ENCODE measurements around the gene TTLL13. TPM values are rescaled to one million over a fixed set of nuclear protein-coding genes. Genes with fewer than 3 reads are reported as not detected.

The TTLL13 gene
- total and polyA plus RNA-seq, 9 of the 15 experiments (the other 6 are each of a cell fraction or from before 2014, with no cell fraction given) = 0.05 to 0.24 (median 0.11) TPM; not detected in 1

DNA sequence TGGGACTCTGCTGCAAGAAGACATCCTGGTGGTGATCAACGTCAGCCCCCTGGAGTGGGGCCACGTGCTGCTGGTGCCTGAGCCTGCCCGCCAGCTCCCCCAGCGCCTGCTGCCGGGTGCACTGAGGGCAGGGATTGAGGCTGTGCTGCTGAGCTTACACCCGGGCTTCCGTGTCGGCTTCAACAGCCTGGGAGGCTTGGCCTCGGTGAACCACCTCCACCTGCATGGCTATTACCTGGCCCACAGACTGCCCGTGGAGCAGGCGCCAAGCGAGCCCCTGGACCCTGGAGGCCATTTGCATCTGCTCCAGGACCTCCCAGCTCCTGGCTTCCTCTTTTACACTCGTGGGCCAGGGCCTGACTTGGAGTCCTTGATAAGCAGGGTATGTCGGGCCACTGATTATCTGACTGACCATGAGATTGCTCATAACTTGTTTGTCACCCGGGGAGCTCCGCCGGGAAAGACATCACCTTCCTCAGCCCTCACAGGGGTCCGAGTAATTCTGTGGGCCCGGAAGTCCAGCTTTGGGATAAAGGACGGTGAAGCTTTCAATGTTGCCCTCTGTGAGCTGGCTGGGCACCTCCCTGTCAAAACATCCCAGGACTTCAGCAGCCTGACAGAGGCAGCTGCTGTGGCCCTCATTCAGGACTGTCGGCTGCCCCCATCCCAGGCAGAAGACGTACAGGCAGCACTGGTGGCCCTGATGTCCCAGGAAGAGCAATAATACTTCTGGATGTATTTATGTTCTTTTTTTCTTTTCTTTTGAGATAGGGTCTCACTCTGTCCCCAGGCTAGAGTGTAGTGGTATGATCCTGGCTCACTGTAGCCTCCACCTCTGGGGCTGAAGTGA is 7.8 kb upstream of the TTLL13 start (continued):
- TF ChIP-seq, protein P1, sequence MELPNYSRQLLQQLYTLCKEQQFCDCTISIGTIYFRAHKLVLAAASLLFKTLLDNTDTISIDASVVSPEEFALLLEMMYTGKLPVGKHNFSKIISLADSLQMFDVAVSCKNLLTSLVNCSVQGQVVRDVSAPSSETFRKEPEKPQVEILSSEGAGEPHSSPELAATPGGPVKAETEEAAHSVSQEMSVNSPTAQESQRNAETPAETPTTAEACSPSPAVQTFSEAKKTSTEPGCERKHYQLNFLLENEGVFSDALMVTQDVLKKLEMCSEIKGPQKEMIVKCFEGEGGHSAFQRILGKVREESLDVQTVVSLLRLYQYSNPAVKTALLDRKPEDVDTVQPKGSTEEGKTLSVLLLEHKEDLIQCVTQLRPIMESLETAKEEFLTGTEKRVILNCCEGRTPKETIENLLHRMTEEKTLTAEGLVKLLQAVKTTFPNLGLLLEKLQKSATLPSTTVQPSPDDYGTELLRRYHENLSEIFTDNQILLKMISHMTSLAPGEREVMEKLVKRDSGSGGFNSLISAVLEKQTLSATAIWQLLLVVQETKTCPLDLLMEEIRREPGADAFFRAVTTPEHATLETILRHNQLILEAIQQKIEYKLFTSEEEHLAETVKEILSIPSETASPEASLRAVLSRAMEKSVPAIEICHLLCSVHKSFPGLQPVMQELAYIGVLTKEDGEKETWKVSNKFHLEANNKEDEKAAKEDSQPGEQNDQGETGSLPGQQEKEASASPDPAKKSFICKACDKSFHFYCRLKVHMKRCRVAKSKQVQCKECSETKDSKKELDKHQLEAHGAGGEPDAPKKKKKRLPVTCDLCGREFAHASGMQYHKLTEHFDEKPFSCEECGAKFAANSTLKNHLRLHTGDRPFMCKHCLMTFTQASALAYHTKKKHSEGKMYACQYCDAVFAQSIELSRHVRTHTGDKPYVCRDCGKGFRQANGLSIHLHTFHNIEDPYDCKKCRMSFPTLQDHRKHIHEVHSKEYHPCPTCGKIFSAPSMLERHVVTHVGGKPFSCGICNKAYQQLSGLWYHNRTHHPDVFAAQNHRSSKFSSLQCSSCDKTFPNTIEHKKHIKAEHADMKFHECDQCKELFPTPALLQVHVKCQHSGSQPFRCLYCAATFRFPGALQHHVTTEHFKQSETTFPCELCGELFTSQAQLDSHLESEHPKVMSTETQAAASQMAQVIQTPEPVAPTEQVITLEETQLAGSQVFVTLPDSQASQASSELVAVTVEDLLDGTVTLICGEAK (IDR thresholded peaks at IDR 0.05) = no peak
- TF ChIP-seq, protein P1 (CRISPR knock-in tag; IDR thresholded peaks at IDR 0.05) = no peak
- TF ChIP-seq GABPB1 (CRISPR knock-in tag; IDR thresholded peaks at IDR 0.05) (peak; percentile 48; the same call in 1 of the 2 replicates), SPI1 (IDR thresholded peaks at IDR 0.05; ENCODE audit: borderline replicate concordance, low read depth, low read length) (peak; percentile 98), NR2C1 (IDR thresholded peaks at IDR 0.05) (no peak), NR2C1 (tag; IDR thresholded peaks at IDR 0.05) (no peak), JUN (IDR thresholded peaks at IDR 0.05; ENCODE audit: borderline replicate concordance, low read depth, low read length) (0 out of 2 replicates have a peak, but pooled peaks have one; percentile 21), JUN (CRISPR knock-in tag; IDR thresholded peaks at IDR 0.05; ENCODE audit: borderline replicate concordance) (no peak), SOX6 (IDR thresholded peaks at IDR 0.05) (peak; percentile 37; the same call in 1 of the 2 replicates)
- TF ChIP-seq, protein P2, sequence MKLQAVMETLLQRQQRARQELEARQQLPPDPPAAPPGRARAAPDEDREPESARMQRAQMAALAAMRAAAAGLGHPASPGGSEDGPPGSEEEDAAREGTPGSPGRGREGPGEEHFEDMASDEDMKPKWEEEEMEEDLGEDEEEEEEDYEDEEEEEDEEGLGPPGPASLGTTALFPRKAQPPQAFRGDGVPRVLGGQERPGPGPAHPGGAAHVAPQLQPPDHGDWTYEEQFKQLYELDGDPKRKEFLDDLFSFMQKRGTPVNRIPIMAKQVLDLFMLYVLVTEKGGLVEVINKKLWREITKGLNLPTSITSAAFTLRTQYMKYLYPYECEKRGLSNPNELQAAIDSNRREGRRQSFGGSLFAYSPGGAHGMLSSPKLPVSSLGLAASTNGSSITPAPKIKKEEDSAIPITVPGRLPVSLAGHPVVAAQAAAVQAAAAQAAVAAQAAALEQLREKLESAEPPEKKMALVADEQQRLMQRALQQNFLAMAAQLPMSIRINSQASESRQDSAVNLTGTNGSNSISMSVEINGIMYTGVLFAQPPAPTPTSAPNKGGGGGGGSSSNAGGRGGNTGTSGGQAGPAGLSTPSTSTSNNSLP (IDR thresholded peaks at IDR 0.05; ENCODE audit: borderline replicate concordance, low read depth, low read length) = no peak
- TF ChIP-seq, protein P3, sequence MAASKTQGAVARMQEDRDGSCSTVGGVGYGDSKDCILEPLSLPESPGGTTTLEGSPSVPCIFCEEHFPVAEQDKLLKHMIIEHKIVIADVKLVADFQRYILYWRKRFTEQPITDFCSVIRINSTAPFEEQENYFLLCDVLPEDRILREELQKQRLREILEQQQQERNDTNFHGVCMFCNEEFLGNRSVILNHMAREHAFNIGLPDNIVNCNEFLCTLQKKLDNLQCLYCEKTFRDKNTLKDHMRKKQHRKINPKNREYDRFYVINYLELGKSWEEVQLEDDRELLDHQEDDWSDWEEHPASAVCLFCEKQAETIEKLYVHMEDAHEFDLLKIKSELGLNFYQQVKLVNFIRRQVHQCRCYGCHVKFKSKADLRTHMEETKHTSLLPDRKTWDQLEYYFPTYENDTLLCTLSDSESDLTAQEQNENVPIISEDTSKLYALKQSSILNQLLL (CRISPR knock-in tag; IDR thresholded peaks at IDR 0.05; ENCODE audit: borderline replicate concordance) = no peak
- TF ChIP-seq, protein P4, sequence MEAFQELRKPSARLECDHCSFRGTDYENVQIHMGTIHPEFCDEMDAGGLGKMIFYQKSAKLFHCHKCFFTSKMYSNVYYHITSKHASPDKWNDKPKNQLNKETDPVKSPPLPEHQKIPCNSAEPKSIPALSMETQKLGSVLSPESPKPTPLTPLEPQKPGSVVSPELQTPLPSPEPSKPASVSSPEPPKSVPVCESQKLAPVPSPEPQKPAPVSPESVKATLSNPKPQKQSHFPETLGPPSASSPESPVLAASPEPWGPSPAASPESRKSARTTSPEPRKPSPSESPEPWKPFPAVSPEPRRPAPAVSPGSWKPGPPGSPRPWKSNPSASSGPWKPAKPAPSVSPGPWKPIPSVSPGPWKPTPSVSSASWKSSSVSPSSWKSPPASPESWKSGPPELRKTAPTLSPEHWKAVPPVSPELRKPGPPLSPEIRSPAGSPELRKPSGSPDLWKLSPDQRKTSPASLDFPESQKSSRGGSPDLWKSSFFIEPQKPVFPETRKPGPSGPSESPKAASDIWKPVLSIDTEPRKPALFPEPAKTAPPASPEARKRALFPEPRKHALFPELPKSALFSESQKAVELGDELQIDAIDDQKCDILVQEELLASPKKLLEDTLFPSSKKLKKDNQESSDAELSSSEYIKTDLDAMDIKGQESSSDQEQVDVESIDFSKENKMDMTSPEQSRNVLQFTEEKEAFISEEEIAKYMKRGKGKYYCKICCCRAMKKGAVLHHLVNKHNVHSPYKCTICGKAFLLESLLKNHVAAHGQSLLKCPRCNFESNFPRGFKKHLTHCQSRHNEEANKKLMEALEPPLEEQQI (IDR thresholded peaks at IDR 0.05) = no peak

Data from K562 (cell line).